ENCODE data around the gene RFPL3. TPM values are rescaled to one million over a fixed set of nuclear protein-coding genes. Genes with fewer than 3 reads are reported as not detected.

The RFPL3 gene
- total and polyA plus RNA-seq, 9 donors, result 0.06 TPM; not detected in 8

- no peak for DNase-seq
- Histone ChIP-seq H3K4me1 (ENCODE audit: insufficient read depth) (peaks cover 6% of the 10 kb centered on the region), H3K27me3 (no peaks in the 10 kb centered on the region), H3K36me3 (no peaks in the 10 kb centered on the region), H3K9me3 (no peaks in the 10 kb centered on the region), H3K4me3 (no peak overlapping the region), H3K27ac (no peak overlapping the region)
- WGBS, 3 donors, result 90 to 92% (median 90%) methylated on average over 3 of the region's 3 CpGs
- TF ChIP-seq POLR2A (IDR thresholded peaks at IDR 0.05) (no peak), EP300 (IDR thresholded peaks at IDR 0.05) (no peak)
- TF ChIP-seq, protein P1, sequence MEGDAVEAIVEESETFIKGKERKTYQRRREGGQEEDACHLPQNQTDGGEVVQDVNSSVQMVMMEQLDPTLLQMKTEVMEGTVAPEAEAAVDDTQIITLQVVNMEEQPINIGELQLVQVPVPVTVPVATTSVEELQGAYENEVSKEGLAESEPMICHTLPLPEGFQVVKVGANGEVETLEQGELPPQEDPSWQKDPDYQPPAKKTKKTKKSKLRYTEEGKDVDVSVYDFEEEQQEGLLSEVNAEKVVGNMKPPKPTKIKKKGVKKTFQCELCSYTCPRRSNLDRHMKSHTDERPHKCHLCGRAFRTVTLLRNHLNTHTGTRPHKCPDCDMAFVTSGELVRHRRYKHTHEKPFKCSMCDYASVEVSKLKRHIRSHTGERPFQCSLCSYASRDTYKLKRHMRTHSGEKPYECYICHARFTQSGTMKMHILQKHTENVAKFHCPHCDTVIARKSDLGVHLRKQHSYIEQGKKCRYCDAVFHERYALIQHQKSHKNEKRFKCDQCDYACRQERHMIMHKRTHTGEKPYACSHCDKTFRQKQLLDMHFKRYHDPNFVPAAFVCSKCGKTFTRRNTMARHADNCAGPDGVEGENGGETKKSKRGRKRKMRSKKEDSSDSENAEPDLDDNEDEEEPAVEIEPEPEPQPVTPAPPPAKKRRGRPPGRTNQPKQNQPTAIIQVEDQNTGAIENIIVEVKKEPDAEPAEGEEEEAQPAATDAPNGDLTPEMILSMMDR (IDR thresholded peaks at IDR 0.05), result no peak
- intact Hi-C loops (cut with DNase I), result no loop called here
Measured at GRCh38 chr22:32407312-32407711, 49.6 kb downstream of the RFPL3 start.

GRCh38 chr22:32407936-32408335 lies 50.3 kb downstream of the RFPL3 start:
- intact Hi-C loops (cut with DNase I), result no loop called here
- no peaks in the 10 kb centered on the region for H3K9me3 ChIP-seq
- no peaks in the 10 kb centered on the region for H3K36me3 ChIP-seq
- DNase-seq, result no peak
- no peak overlapping the region for H3K27ac ChIP-seq
- TF ChIP-seq, protein P1 (IDR thresholded peaks at IDR 0.05), result no peak
- TF ChIP-seq POLR2A (IDR thresholded peaks at IDR 0.05) (no peak), EP300 (IDR thresholded peaks at IDR 0.05) (no peak)
- 46 to 63% (median 51%) methylated on average over 2 of the region's 2 CpGs for WGBS, 3 donors
- H3K4me1 ChIP-seq (ENCODE audit: insufficient read depth), result peaks cover 6% of the 10 kb centered on the region
- H3K4me3 ChIP-seq, result no peak overlapping the region
- H3K27me3 ChIP-seq, result no peaks in the 10 kb centered on the region

GRCh38 chr22:32409977-32410376 lies 52.3 kb downstream of the RFPL3 start:
- WGBS, 3 donors, result 91 to 92% (median 92%) methylated on average over 9 of the region's 9 CpGs
- no peak for DNase-seq
- Histone ChIP-seq H3K4me1 (ENCODE audit: insufficient read depth) (peaks cover 6% of the 10 kb centered on the region), H3K27me3 (no peaks in the 10 kb centered on the region), H3K4me3 (no peak overlapping the region), H3K9me3 (no peaks in the 10 kb centered on the region), H3K27ac (no peak overlapping the region), H3K36me3 (no peaks in the 10 kb centered on the region)
- TF ChIP-seq, protein P1 (IDR thresholded peaks at IDR 0.05), result no peak
- TF ChIP-seq POLR2A (IDR thresholded peaks at IDR 0.05) (no peak), EP300 (IDR thresholded peaks at IDR 0.05) (no peak)
- intact Hi-C loops (cut with DNase I), result no loop called here

- intact Hi-C loops (cut with DNase I), result no loop called here
- Histone ChIP-seq H3K27ac (no peak overlapping the region), H3K36me3 (no peaks in the 10 kb centered on the region), H3K4me1 (ENCODE audit: insufficient read depth) (peaks cover 6% of the 10 kb centered on the region), H3K9me3 (no peaks in the 10 kb centered on the region), H3K27me3 (no peaks in the 10 kb centered on the region), H3K4me3 (no peak overlapping the region)
- WGBS, 3 donors, result 77 to 83% (median 80%) methylated on average over 4 of the region's 4 CpGs
- DNase-seq, result no peak
- TF ChIP-seq, protein P1 (IDR thresholded peaks at IDR 0.05), result no peak
- no peak for TF ChIP-seq POLR2A (IDR thresholded peaks at IDR 0.05)
- no peak for TF ChIP-seq EP300 (IDR thresholded peaks at IDR 0.05)
Measured at GRCh38 chr22:32410459-32410858, 52.8 kb downstream of the RFPL3 start.

Small RNA genes lying within 50 kb of the gene (small RNA-seq; reads per million reads assigned to genes)
- not detected for gene AL021937.2
- gene IGLVIVOR22-2, result not detected
- gene RF02171, result not detected
- not detected for gene RF02172

Other genes starting within 250 kb of the RFPL3 start
- gene C22orf42, start 198.6 kb upstream of the RFPL3 start, total RNA-seq, result not detected
- not detected for gene C22orf42, start 198.6 kb upstream of the RFPL3 start, polyA plus RNA-seq
- gene RFPL2, start 152.8 kb upstream of the RFPL3 start, total RNA-seq, result not detected
- not detected for gene RFPL2, start 152.8 kb upstream of the RFPL3 start, polyA plus RNA-seq
- gene SLC5A4, start 102.5 kb upstream of the RFPL3 start, total RNA-seq, result 1 to 10 TPM in 1 of 7 donors, under 1 TPM in 3, not detected in 3; 0.33 to 1.3 (median 0.56) TPM
- gene SLC5A4, start 102.5 kb upstream of the RFPL3 start, polyA plus RNA-seq, result 1 to 10 TPM in 1 of 2 donors, under 1 TPM in 1; 0.35 to 1.2 TPM
- gene RTCB, start 54.4 kb downstream of the RFPL3 start, total RNA-seq, result 10 to 100 TPM; 42.9 to 68.3 (median 63.6) TPM
- 10 to 100 TPM; 54.6 to 92.6 TPM for gene RTCB, start 54.4 kb downstream of the RFPL3 start, polyA plus RNA-seq
- gene BPIFC, start 106.6 kb downstream of the RFPL3 start, total RNA-seq, result not detected
- gene BPIFC, start 106.6 kb downstream of the RFPL3 start, polyA plus RNA-seq, result not detected
- gene FBXO7, start 116.9 kb downstream of the RFPL3 start, total RNA-seq, result 10 to 100 TPM; 70.7 to 94.1 (median 85.6) TPM
- gene FBXO7, start 116.9 kb downstream of the RFPL3 start, polyA plus RNA-seq, result 100 to 1,000 TPM in 1 of 2 donors, 10 to 100 TPM in 1; 69.7 to 151 TPM